GM19467 (cell line): ENCODE results near the gene DAPK1.

ENCODE experiments used
- ATAC-seq: cut with Tn5 transposase; IDR thresholded peaks from one replicate; pipeline ENCODE4 v1.9.1; 2021; ENCODE audit warnings: mild to moderate bottlenecking, moderate library complexity; ENCODE audit not compliant: unreplicated experiment

DAPK1 gene

DNA sequence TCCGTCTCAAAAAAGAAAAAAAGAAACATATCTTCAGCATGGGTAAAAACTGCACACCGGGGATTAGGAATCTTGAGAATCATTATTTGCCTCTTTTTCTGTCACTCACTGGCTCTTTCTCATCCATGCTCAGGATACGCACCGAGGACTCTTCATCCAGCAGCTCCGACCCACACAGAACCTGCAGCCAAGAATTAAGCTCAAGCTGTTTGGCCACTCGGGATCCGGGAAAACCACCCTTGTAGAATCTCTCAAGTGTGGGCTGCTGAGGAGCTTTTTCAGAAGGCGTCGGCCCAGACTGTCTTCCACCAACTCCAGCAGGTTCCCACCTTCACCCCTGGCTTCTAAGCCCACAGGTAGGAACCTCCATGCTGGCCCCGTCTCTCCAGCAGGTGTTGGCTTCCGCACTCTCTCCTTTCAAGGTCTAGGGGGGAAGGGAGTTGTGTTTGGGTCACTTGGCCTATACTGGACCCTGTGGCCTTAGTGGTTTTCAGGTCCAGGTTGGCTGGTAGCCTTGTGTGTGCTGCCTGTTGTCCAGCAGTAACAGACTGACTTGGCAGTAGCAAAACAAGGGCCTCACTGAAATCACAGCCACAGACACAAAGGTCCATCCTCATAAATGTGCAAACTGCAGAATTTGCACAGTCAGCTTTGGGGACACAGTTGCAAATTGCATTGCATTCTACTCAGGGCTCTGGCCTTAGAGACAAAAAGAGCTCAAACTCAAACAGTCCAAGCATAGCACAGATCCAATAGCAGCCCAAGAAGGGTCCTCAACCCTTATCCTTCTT, 183.8 kb downstream of the DAPK1 start:
- no peak for ATAC-seq

DNA sequence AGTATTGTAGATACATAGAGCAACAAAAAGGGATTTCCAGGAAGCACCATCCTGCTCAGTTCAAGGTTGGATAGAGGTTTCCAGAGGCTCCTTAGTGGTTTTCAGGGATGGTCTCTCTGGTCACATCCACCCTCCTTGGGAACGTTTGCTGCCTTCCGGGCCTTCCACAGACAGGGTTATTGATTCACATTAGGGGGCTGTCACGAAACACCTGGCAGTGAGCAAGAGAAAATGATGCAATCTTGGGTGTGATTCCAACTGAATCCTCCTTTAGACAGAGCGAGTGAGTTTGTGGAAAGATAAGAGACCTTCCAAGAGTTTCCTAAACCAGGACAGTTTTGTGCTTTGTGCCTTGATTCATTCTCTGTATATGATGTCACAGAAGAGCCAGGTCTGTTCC, 184.4 kb downstream of the DAPK1 start:
- no peak for ATAC-seq

DNA sequence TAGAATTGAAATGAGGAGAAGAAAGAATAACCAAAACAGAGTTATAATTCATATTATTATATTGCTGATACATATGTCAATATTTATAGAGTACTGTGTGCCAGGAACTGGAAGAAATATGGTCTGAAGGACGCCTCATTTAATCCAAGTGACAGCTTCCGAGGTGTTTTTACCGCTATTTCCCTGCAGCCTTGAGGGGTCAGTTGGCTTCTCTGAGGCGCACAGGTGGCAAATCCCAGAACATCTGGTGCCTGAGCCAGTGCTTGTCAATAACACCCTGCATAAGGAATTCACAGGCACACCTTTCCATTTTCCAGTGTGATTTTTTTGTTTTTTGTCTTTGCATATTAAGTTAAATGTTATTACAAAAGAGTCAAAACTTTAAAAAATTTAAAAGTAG, 185.0 kb downstream of the DAPK1 start:
- no peak for ATAC-seq

DNA sequence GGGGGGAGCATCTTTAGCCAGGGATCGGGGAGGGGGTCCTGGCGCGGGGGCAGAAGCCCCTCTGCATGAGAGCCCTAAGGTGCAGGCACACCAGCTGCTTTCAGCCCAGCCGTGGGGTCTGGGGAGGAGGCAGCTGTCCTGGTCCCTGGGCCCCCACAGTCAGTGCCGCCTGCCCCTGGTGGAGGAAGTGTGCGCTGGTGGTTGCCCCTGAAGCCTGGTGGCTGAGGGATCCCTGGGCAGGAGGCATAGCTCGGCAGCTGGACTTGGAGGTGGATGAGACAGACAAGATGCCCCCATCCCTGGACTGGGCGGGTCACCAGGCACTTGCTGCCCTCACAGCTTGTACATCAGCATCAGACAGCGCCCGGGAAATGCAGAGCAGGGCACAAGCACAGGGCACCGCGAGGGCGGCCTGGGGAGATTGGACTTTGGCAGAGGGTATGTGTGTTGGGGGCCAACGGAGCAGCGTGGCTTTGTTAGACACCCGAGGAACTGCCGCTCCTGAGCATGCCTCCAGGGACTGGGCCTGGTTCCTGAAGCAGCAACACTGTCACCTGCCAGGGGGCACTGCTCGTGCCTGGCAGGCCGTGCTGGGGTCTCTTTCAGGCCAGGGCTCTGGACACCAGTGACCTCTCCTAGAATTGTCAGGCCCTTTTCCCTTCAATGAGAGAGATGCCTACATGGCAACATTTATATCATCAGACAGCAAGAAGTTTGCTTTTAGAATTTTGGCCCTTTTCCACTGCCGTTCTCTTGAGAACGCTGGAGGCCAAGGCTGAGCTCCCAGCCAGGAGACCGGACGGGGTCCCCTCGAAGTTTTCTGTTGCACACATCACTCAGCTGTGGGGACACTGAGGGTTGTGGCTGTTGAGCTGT, 186.3 kb downstream of the DAPK1 start:
- ATAC-seq = no peak

DNA sequence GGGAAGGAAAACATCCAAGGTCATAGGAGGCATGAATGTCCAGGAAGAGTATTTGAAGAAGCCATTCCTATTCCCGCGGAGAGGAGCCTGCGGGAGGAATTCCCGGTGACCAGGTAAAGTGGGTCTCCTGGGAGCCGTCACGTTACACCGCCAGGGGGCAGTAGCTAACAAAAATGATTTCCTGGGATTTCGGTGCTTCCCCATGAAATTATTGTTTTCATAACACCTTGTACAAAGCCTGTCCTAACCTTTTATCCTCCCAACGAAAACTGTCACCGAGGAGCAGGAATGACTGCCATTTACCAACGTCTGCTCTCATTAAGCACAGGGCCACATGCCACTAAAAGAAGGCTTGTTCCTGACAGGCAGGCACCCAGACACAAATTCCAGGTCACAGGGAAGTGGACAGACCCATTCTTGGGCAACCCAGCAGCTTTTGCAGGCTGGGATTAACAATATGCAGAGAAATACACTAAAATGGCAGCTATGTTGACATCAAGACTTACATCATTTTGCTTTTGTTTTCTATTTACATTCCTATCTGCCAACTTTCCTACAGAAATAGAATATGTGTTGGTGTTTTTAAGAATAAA, 187.1 kb downstream of the DAPK1 start:
- no peak for ATAC-seq

DNA sequence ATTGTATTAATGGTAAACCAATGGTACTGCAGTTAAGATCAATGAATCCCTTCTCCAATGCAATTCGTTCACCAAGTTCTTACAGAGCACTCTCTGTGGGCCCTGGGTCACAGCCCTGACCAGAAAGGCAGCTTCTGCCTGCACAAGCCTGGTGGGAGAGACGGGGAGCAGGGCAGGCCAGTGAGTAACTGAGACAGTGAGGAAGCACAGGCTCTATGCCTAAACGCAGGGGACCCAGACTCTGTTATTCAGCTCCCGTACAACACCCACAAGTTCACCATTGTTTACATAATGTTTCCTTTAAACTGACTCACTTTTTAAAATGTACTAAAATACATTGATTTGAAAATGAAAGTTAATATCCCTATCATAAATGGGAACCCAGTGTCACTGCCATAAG, 187.8 kb downstream of the DAPK1 start:
- ATAC-seq = no peak

DNA sequence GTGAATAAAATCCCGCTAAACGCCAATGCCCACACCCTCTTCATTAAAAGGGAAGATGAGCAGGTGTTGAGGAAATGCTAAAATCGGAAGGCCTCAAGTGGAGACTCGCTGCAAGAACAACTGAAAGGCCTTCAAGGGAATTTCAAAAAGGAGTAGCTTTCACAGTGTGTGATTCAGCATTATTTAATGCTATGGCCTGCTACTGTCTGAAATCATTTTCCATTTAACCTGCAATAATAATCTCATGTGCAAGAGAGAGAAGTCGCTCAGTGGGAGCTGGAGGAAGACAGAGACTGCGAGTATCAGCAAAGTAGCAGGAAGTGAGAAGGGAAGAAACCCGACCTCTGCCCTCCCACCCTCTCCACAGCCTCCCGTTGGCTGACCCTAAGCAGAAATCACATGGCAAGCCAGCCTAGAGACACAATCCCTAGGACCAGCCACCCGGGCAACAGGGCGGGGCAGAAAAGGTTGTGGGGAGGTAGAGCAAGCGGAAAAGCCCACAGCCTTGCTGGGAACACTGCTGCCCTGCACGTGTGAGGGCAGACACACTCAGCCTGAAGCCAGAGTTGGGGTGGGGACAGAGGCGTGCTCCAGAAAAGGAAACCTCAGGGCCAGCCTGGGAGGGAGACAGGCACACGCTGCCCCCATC, 188.3 kb downstream of the DAPK1 start:
- ATAC-seq = no peak

DNA sequence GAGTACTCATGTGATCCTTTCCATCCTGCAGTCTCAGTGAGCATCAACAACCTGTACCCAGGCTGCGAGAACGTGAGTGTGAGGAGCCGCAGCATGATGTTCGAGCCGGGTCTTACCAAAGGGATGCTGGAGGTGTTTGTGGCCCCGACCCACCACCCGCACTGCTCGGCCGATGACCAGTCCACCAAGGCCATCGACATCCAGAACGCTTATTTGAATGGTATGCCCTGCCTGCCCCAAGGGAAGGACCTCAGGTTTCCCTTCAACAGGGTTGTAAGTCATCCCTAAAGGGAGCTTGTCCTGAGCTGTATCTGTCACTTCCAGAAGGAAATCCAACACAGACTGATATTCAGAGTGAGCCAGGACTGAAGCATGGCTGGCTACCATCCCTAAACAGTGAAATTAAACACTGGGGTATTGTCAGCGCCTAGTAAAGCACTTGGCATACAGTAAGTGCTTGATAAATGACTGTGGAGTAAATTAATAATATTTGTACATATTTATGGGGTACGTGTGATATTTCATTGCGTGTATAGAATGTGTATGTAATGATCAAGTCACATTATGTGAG, 188.9 kb downstream of the DAPK1 start:
- ATAC-seq = no peak

DNA sequence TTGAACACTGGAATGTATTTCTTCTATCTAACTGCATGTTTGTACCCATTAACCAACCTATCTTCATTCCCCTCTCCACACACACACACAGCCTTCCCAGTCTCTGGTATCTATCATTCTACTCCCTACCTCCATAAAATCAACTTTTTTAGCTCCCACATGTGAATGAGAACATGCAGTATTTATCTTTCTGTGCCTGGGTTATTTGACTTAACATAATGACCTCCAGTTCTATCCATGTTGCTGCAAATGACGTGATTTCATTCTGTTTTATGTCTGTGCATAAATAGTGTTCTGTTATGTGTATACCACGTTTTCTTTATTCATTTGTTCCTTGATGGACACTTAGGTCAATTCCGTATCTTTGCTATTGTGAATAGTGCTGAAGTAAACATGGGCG, 189.5 kb downstream of the DAPK1 start:
- no peak for ATAC-seq

DNA sequence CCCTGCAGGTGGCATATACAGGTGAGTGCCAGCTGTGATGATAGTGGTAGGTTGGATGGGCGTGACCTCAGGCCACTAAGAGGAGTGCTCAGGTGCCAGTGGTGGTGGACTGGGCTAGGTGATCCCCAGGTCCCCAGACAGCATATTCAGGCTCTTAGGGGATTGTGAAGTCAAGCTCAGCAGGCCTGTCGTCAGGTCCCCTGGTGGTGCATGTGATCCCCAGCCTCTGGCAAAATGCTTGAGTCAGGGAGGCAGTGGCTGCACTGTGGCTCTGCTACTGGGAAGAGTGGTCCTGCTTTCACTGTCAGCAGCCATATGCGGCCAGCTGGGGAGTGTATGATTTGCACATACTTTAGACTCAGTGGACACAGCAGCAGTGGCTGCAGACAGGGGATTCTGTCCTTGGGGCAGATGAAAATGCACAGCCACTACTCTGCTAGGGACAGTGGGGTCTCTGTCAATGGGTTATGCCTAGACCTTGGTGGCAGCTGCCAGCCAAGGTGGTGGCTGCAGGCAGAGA, 196.6 kb downstream of the DAPK1 start:
- no peak for ATAC-seq

DNA sequence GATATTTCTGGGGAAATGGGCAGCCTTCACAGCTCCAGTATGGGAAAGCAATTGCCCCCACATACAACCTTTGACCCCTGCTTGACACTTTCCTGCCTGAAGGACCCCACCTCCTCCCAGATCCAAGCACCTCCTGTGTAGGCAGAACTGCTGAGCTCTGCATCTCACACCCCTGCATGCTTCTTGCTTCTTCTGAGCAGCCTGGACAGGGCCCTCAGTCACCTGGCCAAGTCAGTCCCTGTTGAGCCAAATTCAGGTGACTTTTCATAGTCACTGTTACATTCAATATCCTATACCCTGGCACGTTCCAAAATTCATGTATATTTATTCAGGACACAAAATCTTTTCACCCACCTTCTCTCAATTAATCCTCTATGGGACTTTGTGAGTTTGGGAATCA, 197.9 kb downstream of the DAPK1 start:
- ATAC-seq = no peak

DNA sequence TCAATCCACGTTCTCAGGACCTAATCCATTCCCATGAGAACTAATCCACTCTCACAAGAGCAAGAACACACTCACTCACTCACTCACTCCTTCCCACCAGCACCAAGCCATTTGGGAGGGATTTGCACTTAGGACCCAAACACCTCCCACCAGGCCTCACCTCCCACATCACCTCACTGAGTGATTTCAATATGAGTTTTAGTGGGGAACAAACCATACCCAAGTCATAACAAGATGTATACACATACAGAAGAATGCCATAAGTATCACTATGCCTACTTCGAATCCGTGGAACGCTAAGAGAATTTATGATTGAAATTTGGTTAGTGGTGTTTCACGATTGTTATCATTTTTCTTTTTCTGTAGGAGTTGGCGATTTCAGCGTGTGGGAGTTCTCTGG, 199.0 kb downstream of the DAPK1 start:
- ATAC-seq = no peak

DNA sequence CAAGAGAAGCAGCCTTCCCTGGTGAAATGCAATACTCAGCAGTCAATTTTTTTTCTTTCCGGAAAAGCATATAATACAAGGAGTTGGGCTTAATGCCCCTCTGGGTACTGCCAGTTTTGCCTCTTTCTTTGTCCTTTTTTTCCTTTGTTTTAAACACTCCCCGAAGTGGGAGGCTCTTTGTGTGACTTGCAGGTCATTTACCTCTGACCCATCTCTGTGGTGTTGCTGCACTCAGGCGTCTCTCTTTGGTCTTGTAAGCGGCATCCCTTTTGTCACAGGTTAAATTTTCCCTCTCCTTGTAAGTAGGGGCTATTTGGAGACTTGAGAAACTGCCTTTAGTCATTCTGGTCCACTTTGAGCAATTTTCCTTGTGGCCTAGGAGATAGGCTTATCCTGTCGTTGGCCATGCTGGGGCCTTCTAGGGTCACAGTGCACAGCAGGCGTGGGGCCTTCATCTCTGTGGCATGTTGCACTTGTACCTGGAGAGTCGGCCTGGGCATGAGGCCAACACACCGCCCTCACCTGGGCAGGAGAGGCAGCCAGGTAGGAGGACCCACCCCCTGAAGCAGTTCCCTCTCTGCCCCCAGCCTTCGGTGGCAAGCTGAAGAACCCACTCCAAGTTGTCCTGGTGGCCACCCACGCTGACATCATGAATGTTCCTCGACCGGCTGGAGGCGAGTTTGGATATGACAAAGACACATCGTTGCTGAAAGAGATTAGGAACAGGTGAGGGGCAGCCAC, 200.6 kb downstream of the DAPK1 start:
- ATAC-seq = no peak

DNA sequence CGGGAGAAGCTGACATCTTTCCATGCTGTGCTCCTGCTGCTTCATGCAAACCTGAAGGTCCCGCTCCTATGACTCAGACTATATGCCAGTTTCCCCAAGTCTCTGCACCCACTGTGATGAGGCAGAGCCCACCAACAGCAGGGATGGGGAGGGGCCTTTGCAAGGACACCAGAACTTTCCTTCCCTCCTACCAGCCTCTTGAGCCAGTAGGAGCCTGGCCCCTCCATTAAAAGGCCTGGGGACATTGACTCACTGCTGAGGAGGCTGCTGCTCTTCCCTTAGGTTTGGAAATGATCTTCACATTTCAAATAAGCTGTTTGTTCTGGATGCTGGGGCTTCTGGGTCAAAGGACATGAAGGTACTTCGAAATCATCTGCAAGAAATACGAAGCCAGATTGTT, 202.2 kb downstream of the DAPK1 start:
- no peak for ATAC-seq

DNA sequence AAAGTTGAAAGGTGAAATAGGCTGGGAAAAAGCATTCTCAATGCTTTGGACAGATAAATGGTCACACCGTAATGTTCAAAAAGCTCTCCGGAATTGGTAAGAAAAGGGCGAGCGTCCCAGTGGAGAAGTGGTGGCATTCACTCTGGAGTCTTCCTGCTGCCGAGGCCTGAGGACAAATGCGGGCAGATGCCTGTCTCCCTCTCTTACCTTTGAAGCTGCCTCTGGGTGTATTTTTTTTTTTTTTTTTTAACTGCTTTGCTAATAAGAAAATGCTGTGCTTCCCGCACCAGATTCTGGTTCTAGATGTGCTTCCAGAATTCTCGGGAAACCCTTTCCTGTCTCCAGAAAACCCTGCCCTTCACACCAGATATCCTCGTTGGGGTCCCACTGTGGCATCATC, 203.8 kb downstream of the DAPK1 start:
- no peak for ATAC-seq

DNA sequence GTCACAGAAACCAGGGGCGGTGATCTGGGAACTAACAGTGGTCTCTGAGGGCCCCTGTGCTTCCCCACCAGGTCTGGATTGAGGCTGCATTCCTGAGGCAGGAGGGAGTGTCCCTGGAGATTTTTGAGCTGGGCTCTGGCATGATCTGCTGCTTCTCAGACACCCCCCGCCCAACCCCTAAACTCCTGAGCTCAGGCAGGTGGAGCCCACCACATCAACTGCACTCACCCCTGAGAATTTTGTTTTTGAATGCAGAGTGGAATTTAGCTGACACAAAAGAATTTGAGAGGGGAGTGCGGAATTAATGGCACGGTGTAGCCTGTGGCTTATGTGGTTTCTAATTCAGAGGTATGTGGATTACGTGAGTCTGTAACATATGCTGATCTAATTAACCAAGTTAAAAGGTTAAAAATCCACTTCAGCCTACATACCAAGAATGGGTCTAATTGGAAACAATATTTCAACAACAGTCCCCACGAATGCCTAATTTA, 204.3 kb downstream of the DAPK1 start:
- no peak for ATAC-seq

DNA sequence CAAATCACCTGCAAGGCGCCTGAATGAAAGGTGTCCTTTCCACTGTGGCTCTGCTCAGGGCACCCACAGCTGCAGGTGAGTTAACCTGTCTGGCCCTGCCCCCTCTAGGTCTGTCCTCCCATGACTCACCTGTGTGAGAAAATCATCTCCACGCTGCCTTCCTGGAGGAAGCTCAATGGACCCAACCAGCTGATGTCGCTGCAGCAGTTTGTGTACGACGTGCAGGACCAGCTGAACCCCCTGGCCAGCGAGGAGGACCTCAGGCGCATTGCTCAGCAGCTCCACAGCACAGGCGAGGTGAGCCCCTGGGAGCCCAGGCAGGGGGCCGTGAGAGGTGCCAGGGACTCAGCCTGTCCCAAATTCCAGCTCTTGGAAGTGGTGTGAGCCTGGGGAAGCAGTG, 205.3 kb downstream of the DAPK1 start:
- ATAC-seq = no peak

DNA sequence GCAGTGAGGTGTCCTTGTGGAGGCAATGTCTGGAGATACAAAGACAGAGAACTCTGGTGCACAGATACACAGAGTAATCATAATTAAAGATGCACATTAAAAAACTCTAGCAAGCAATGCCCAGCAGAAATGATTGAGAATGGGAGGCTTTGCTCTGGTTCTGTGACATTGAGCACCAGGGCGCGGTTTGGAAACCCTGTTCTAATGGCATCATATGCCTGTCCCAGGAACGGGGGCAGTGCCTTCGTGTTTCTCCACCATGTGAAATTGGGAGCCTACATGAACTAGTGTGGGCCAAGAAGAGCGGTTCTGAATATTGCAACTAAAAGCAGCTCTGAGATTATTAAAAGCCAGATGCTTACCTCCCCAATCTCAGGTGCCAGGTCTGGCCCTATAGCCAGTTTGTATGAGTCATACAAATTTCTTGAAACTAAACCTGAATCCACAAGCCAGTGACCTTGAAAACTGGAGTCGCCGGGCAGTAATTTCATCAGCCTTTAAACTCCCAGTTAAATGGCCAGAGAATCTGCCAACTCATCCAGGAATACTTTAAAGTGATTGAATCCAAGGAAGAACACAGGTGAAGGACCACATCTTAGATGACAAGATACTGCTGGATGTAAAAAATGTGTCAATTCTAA, 206.1 kb downstream of the DAPK1 start:
- no peak for ATAC-seq

DNA sequence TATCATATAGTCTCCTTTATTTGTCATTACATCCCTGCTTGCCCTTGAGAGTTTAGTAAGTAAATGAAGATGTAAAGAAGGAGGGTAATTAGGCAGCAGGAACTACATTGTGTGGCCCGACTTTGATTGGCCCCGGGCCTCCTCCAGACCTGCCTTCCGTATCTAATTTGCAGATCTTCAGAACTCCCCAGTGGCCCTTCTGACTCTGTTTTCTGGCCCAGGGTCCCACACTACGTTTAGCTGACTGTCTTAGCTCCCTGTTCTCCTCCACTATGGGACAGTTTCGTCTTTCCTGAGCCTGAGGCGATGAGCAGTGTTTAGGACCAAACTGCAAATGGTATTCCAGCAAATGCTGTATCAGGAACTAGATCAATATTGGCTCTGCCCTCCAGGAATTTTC, 206.7 kb downstream of the DAPK1 start:
- ATAC-seq = no peak
